Muscle of back (tissue), 11 donors: ENCODE data around the gene TMEM208. TPM values are rescaled to one million over a fixed set of nuclear protein-coding genes. Genes with fewer than 3 reads are reported as not detected.
A peak's percentile ranks its signal among the peaks of the same experiment; 100 is the strongest.

Experiments
- DNase-seq, 3 donors: peaks; one replicate each; pipeline versions ENCODE4 v3.0.0 to v3.0.0-alpha.2; 2013
- polyA plus RNA-seq, 10 donors: library from polyadenylated mRNA; unstranded; fragments of 120-200 nt; gene quantifications; one replicate each; pipeline ENCODE4 v1.2.1, GENCODE V29; 2013; ENCODE audit not compliant: insufficient read length in 10 of 10

The TMEM208 gene
- polyA plus RNA-seq, 10 donors = 15.0 to 28.3 (median 19.5) TPM

DNA sequence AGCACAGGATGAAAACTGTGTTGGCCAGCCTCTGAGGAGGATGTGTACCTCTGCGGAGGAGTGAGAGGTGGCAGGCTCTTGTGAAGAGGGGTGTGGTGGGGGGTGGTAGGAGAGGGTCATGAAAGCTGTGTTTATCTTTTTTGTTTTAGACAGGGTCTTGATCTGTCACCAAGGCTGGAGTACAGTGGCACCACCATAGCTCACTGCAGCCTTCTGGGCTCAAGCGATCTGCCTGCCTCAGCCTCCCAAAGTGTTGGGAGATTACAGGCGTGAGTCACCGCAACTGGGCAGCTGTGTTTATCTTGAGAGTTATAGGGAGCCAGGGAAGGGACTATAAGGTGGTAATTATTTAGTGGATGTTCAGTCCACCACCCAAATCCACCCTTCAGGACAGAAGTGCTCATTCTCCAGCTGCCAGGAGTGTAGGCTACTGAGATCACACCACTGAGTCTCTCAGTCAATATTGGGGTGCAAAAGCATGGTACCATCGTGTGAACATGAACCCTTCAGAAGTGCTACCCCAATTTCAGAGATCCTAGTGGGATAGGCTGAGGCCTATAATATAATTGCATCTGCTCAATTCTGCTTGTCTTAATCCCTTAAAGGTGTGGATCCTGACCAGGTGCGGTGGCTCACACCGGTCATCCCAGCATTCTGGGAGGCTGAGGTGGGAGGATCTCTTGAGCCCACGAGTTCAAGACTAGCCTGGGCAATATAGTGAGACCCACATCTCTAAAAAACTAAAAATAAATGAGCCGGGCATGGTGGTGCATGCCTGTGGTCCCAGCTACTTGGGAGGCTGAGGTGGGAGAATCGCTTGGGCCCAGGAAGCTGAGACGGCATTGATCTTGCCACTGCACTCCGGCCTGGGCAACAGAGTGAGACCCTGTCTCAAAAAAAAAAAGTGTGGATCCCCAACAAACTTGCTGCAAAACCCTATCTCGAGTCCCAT, 36.2 kb upstream of the TMEM208 start:
- no peak for DNase-seq

- no peak for DNase-seq
Observed at GRCh38 chr16:67191411-67191994, 35.4 kb upstream of the TMEM208 start.

DNA sequence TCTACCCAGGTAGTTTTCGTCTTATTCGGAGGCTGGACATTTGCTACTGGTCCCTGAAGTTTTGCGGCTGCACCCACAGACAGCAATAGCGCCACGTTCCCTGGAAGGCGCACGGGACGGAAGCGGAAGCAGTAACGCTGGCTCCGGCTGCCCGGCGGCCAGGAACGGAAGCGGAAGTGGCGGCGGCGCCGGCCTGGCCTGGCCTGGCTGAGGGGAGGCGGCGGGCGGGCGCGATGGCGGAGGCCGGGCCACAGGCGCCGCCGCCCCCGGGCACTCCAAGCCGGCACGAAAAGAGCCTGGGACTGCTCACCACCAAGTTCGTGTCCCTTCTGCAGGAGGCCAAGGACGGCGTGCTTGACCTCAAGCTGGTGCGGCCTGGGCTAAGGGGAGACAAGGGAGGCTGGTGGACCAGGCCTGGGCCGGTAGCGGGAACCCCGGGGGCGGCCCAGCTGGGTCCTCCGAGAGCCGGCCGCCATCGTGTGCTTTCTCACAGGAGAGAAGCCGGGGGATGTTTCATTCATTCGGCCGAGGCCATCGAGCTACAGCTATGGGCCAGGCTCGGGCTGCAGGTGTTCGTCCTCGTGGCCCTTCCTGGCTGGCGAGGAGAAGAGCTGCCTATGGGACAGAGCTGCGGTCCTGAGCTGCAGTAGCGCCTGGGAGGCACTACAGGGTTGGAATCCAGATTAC, 34.8 kb upstream of the TMEM208 start, which contains the start of gene E2F4:
TSS of gene E2F4 (plus strand) at position 161 of the 687 bp plus-strand sequence. CDS start at position 234, 73 bp downstream.
- peak; percentile 85 to 95 (median 94) for DNase-seq

DNA sequence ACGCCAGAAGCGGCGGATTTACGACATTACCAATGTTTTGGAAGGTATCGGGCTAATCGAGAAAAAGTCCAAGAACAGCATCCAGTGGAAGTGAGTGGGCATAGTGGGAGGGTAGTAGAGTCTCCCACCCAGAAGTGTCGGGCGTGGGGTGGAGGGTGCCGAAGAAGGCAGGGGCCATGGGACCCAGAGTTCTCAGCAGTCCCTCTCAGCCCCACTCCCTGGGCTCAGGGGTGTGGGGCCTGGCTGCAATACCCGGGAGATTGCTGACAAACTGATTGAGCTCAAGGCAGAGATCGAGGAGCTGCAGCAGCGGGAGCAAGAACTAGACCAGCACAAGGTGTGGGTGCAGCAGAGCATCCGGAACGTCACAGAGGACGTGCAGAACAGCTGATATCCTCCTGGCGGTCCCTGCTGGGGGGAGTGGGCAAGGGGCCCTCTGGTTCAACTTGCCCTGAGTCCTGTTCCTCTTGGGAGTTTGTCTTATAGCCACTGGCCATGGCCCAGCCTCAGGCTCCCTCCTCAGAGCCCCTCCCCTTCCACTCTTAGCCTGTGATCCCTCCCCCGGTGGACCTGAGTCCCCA, 34.1 kb upstream of the TMEM208 start:
- DNase-seq = no peak

DNA sequence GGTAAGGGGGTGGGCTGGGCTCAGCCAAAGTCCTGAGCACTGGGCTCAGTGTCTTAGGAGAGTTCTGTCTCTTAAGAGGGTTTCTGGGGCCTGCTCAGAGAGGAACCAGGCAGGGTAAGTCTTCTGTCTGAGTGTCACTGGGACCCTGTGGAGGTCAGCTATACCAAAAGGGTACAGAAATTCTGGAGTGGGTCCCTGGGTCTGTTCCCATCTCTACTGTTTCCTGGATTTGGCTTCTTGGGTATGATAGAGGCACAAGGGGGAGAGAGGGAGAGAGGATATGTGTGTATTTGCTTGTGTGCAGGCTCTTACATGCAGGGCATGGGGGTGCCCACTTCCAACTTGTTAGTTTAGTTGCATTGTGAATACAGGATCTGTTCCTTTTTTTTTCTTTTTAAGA, 33.4 kb upstream of the TMEM208 start:
- no peak for DNase-seq

- no peak for DNase-seq
Observed at GRCh38 chr16:67194260-67194659, 32.7 kb upstream of the TMEM208 start.

- DNase-seq = no peak
Observed at GRCh38 chr16:67195676-67196075, 31.3 kb upstream of the TMEM208 start.

- DNase-seq = no peak
Observed at GRCh38 chr16:67196881-67197280, 30.0 kb upstream of the TMEM208 start.

DNA sequence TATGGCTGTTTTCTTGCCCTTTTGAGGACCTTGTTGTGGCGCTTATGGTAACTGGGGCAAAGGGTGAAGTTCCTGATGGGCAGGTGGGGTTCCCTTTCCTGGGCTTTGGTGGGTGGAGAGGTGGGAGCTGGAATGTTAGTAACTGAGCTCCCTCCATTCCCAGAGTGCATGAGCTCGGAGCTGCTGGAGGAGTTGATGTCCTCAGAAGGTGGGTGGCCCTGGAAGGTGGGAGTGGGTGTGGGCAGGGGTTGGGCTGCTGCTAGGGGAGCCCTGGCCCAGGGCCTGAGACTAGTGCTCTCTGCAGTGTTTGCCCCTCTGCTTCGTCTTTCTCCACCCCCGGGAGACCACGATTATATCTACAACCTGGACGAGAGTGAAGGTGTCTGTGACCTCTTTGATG, 29.2 kb upstream of the TMEM208 start:
- no peak for DNase-seq

GRCh38 chr16:67198238-67198734, 28.6 kb upstream of the TMEM208 start:
- DNase-seq = no peak

DNA sequence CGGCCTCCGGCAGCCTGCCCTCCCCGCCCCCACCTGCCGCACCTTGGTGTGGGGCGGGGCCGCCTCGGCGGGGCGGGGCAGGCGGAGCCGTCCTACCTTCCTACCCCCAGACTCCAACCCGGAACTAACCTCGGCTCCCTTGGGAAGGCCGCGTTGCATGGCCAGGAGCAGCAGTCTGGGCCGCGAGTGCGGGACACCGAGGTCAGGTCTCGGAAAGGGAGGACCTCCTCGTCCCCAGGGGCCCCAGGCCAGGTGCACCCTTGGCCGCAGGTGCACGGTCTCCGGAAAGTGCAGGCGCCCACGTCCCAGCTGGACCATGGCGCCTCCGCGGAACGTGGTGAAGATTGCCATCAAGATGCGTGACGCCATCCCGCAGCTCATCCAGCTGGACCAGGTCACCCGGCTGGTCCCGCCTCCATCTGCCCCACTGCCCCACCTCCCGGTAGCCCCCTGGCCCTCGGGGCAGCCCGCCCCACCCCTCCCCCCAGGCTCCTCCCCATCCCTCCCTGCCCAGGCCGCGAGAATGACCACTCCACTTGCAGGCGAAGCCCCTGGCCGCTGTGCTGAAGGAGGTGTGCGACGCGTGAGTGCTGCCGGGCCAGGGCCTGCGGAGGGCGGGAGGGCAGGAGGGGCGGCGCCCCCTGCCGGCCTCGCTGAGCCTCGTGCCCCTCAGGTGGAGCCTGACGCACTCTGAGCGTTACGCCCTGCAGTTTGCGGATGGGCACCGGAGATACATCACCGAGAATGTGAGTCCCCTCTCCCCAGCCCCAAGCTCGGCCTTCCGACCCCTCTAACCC, 27.7 kb upstream of the TMEM208 start, which contains the start of gene ELMO3:
TSS of gene ELMO3 (plus strand) at position 121 of the 797 bp plus-strand sequence. CDS start at position 317, 196 bp downstream.
- DNase-seq = no peak

DNA sequence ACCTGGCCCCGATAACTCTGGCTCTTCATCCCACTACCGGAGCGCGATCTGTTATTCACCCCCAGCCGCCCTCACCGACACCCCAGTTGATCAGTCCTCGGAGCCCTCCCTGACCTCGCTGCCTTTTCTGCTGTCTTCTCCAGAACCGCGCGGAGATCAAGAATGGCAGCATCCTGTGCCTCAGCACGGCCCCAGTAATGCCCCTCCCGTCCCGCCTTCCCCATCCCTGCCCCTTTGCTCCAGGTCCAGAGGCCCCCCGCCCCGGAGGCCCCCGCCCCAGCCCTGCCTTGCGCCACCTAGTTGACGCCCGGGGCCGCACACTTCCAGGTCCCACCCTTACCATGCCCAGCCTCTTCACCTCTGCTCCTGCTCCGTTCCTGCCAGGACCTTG, 27.1 kb upstream of the TMEM208 start:
- no peak for DNase-seq

DNA sequence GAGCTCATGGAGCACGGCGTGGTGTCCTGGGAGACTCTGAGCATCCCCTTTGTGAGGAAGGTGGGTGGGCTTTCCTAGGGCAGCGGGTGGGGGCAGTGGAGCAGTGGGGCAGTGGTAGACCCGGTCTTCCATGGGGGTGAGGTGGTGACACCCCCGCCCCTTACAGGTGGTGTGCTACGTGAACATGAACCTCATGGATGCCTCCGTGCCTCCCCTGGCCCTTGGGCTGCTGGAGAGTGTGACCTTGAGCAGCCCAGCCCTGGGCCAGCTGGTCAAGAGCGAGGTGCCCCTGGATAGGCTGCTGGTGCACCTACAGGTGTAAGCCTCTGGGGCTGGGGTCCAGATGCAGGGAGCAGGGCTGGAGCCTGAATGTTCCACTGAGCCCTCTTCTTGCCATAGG, 26.4 kb upstream of the TMEM208 start:
- no peak for DNase-seq

DNA sequence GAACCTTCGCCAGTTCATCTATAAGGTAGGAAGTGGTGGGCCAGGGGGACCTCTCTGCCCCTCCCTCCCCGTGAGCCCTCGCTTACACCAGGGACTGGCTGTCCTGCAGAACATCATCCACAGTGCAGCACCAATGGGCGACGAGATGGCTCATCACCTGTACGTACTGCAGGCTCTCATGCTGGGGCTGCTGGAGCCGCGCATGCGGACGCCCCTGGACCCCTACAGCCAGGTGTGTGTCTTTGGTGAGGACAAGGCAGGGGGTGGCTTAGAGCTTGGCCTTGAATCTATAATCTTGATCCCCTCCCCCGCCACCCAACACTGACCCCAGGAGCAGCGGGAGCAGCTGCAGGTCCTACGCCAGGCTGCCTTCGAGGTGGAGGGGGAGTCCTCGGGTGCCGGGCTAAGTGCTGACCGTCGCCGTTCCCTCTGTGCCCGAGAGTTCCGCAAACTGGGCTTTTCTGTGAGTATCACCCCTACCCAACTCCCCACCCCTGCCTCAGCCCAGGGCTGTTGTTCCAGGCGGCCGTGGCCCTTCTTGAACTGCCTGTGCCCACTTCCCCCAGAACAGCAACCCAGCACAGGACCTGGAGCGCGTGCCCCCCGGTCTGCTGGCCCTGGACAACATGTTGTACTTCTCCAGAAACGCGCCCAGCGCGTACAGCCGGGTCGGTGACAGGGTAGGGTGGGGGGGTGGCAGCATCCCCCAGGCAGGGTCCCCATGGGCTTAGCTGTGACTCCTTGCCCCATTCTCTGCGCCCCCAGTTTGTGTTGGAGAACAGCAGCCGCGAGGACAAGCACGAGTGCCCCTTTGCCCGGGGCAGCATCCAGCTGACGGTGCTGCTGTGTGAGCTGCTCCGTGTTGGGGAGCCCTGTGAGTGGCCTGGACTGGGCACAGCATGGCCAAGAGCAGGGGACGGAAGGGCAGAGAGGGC, 25.3 kb upstream of the TMEM208 start:
- DNase-seq = no peak

DNA sequence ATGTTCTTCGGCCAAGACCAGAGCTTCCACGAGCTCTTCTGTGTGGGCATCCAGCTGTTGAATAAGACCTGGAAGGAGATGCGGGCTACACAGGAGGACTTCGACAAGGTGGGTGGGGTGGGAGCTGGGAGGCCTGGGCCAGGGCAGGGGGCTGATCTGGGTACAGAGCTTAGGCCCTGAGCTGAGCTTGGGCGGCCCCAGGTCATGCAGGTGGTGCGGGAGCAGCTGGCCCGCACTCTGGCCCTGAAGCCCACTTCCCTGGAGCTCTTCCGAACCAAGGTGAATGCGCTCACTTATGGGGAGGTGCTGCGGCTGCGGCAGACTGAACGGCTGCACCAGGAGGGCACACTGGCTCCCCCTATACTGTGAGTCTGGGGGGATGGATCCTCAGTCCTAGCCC, 24.5 kb upstream of the TMEM208 start:
- no peak for DNase-seq

DNA sequence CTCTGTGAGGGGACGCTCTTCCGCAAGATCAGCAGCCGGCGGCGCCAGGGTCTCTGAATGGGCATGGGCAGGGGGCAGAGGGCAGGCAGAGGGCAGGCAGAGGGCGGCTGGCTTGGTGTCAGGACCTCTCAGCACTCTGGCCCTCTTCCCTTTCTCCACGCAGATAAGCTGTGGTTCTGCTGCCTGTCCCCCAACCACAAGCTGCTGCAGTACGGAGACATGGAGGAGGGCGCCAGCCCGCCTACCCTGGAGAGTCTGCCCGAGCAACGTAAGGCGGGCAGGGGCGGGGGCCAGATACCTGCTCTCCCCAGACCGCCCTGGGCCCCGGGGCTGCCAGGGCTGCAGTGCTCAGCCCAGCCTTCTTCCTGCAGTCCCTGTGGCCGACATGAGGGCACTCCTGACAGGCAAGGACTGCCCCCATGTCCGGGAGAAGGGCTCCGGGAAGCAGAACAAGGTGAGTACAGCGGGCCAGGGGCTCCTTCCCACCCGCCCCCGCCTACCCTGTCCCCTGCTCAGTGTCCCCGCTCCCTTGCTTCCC, 23.9 kb upstream of the TMEM208 start:
- DNase-seq = no peak

DNA sequence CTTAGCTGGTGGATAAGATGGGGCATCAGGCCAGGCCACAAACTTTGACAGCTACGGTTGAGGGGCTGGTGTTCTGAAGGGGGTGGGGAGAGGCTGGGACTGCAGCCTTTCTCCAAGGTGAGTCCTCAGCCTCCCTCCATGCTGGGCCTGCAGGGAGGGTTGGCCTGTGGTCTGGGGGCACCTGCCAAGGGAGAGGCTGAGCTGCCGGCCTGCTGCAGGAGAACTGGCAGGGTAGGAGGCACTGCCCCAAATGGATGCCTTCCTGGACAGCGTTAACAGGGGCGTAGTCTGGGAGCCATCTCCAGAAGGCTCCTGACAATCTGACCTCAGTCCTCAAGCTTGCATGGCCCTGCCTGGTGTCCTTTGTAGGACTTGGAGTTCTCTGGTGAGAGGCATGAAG, 22.9 kb upstream of the TMEM208 start:
- DNase-seq = no peak

GRCh38 chr16:67206129-67206837, 20.6 kb upstream of the TMEM208 start:
- DNase-seq = no peak

- DNase-seq = no peak
Observed at GRCh38 chr16:67206838-67207248, 20.1 kb upstream of the TMEM208 start.
